GM04503 (cell line): ENCODE results near the gene DAG1.

ENCODE experiments used
- DNase-seq: peaks from one replicate; pipeline ENCODE4 v3.0.0-alpha.2; 2012; ENCODE audit warnings: low read depth

DAG1 gene

GRCh38 chr3:49518441-49518840 lies 48.4 kb downstream of the DAG1 start:
- no peak for DNase-seq

- no peak for DNase-seq
Measured at GRCh38 chr3:49519296-49519695, 49.2 kb downstream of the DAG1 start.

- no peak for DNase-seq
Measured at GRCh38 chr3:49519916-49520385, 49.9 kb downstream of the DAG1 start.

- no peak for DNase-seq
Measured at GRCh38 chr3:49523756-49524747, 54.0 kb downstream of the DAG1 start.

GRCh38 chr3:49529567-49529966 lies 59.5 kb downstream of the DAG1 start:
- DNase-seq, result no peak

GRCh38 chr3:49530231-49530630 lies 60.2 kb downstream of the DAG1 start:
- DNase-seq, result no peak

- DNase-seq, result no peak
Measured at GRCh38 chr3:49530701-49531100, 60.6 kb downstream of the DAG1 start.

- no peak for DNase-seq
Measured at GRCh38 chr3:49531218-49531617, 61.2 kb downstream of the DAG1 start.

- DNase-seq, result no peak
Measured at GRCh38 chr3:49531715-49532114, 61.6 kb downstream of the DAG1 start.

- DNase-seq, result no peak
Measured at GRCh38 chr3:49533031-49533430, 63.0 kb downstream of the DAG1 start.

GRCh38 chr3:49533786-49534519 lies 63.9 kb downstream of the DAG1 start:
- DNase-seq, result no peak

- no peak for DNase-seq
Measured at GRCh38 chr3:49534581-49535441, 64.7 kb downstream of the DAG1 start.

GRCh38 chr3:49535971-49536874 lies 66.2 kb downstream of the DAG1 start:
- DNase-seq, result no peak

- no peak for DNase-seq
Measured at GRCh38 chr3:49536875-49537533, 66.9 kb downstream of the DAG1 start.

- peak; percentile 58 for DNase-seq
Measured at GRCh38 chr3:49539659-49540560, 69.8 kb downstream of the DAG1 start.

GRCh38 chr3:49552087-49552486 lies 82.0 kb downstream of the DAG1 start:
- DNase-seq, result no peak

GRCh38 chr3:49553324-49553691 lies 83.2 kb downstream of the DAG1 start:
- peak; percentile 12 for DNase-seq

GRCh38 chr3:49553692-49554632 lies 83.9 kb downstream of the DAG1 start, which contains the start of gene BSN:
TSS of gene BSN (plus strand) at chr3:49554477. CDS start at chr3:49554603, 126 bp downstream.
- peak; percentile 19 for DNase-seq
